Measurements from ENCODE around the gene MICA. TPM values are rescaled to one million over a fixed set of nuclear protein-coding genes. Genes with fewer than 3 reads are reported as not detected.
"Not testable (repeated sequence)": the region's sequence is repeated elsewhere in the genome, so short reads cannot be mapped to it uniquely, and the experiment has no call there.

The MICA gene
- total and polyA plus RNA-seq, 10 donors: 7.8 to 27.4 (median 16.1) TPM

- Histone ChIP-seq H3K4me3 (no peak overlapping the region), H3K9me3 (no peaks in the 10 kb centered on the region), H3K27ac (no peak overlapping the region), H3K36me3 (no peaks in the 10 kb centered on the region), H3K4me1 (peaks cover 0 to 13% (median 8%) of the 10 kb centered on the region in 6 donors), H3K27me3 (replicated peaks in 1 of 7) (peaks cover 0 to 29% (median 0%) of the 10 kb centered on the region in 7 donors)
- intact Hi-C loops (cut with DNase I; ENCODE audit: low total_unique reads): loop anchor here (5.0 kb wide), 2 partner anchors 169 to 229 kb away; partner anchors contain the start of gene PSORS1C2
- DNase-seq: no peak
- WGBS, 5 donors: 82 to 93% (median 92%) methylated on average over 5 of the region's 5 CpGs
- no peak for TF ChIP-seq POLR2A (IDR thresholded peaks at IDR 0.05)
- TF ChIP-seq POLR2AphosphoS5 (IDR thresholded peaks at IDR 0.05): no peak
- TF ChIP-seq CTCF (IDR thresholded peaks at IDR 0.05 in 8 of 11, conservative IDR thresholded peaks at IDR 0.05 in 3 of 11): no peak
These were observed 37.5 kb upstream of the MICA start for GRCh38 chr6:31365864-31366263.

- peak overlapping the region in 7 of 8 donors; percentile 21 to 66 (median 35) for H3K4me3 ChIP-seq
- peaks cover 0 to 13% (median 8%) of the 10 kb centered on the region in 6 donors for H3K4me1 ChIP-seq
- H3K27me3 ChIP-seq (replicated peaks in 1 of 7): peaks cover 0 to 29% (median 0%) of the 10 kb centered on the region in 7 donors
- peaks cover 0 to 3% (median 2%) of the 10 kb centered on the region in 8 donors for H3K9me3 ChIP-seq
- TF ChIP-seq POLR2A (IDR thresholded peaks at IDR 0.05) (no peak), POLR2AphosphoS5 (IDR thresholded peaks at IDR 0.05) (peak; percentile 71 to 89 (median 86)), CTCF (IDR thresholded peaks at IDR 0.05 in 8 of 11, conservative IDR thresholded peaks at IDR 0.05 in 3 of 11) (peak; percentile 89 to 98 (median 95))
- DNase-seq: peak; percentile 96
- intact Hi-C loops (cut with DNase I; ENCODE audit: low total_unique reads): loop anchor here (5.0 kb wide), 2 partner anchors 170 to 230 kb away; partner anchors contain the start of gene PSORS1C2
- 5 to 8% (median 6%) methylated on average over 29 to 30 of the region's 30 CpGs for WGBS, 5 donors
- H3K27ac ChIP-seq: peak overlapping the region in 1 of 8 donors; percentile 18
- H3K36me3 ChIP-seq: no peaks in the 10 kb centered on the region
These were observed 36.5 kb upstream of the MICA start for GRCh38 chr6:31366693-31367470.

GRCh38 chr6:31368461-31368860, 34.9 kb upstream of the MICA start:
- Histone ChIP-seq H3K9me3 (peaks cover 0 to 12% (median 4%) of the 10 kb centered on the region in 8 donors), H3K36me3 (no peaks in the 10 kb centered on the region), H3K27me3 (replicated peaks in 1 of 7) (peaks cover 0 to 29% (median 0%) of the 10 kb centered on the region in 7 donors), H3K27ac (no peak overlapping the region), H3K4me1 (peaks cover 0 to 13% (median 8%) of the 10 kb centered on the region in 6 donors), H3K4me3 (no peak overlapping the region)
- DNase-seq: no peak
- TF ChIP-seq POLR2A (IDR thresholded peaks at IDR 0.05) (no peak), CTCF (IDR thresholded peaks at IDR 0.05 in 8 of 11, conservative IDR thresholded peaks at IDR 0.05 in 3 of 11) (no peak), POLR2AphosphoS5 (IDR thresholded peaks at IDR 0.05) (no peak)
- WGBS, 5 donors: 77 to 93% (median 87%) methylated on average over 2 of the region's 2 CpGs
- intact Hi-C loops (cut with DNase I; ENCODE audit: low total_unique reads): loop anchor here (5.0 kb wide), 2 partner anchors 171 to 231 kb away; partner anchors contain the start of gene PSORS1C2

- intact Hi-C loops (cut with DNase I; ENCODE audit: low total_unique reads); H3K27ac ChIP-seq; DNase-seq; H3K4me3 ChIP-seq; H3K4me1 ChIP-seq; H3K36me3 ChIP-seq: not testable (repeated sequence)
- Histone ChIP-seq H3K9me3 (peaks cover 0 to 12% (median 4%) of the 10 kb centered on the region in 8 donors), H3K27me3 (replicated peaks in 1 of 7) (peaks cover 0 to 22% (median 6%) of the 10 kb centered on the region in 7 donors)
- 0 to 60% (median 10%) methylated on average over 1 to 8 of the region's 8 CpGs; no CpG with 5 or more reads in 1 of the 5 donors for WGBS, 5 donors
- TF ChIP-seq CTCF (IDR thresholded peaks at IDR 0.05 in 8 of 11, conservative IDR thresholded peaks at IDR 0.05 in 3 of 11): peak in 3 of 11 experiments; percentile 9 to 67 (median 13)
These were observed 29.3 kb upstream of the MICA start for GRCh38 chr6:31374118-31374517.
